ENCODE measurements around the gene SHANK1.

Gene SHANK1

GRCh38 chr19:50694815-50695145 is 24.8 kb downstream of the SHANK1 start:
- DNase-seq (ENCODE audit: low read depth) = no peak
- H3K4me3 ChIP-seq (replicated peaks; ENCODE audit: low read depth, low read length) = no peak overlapping the region
- no peak for TF ChIP-seq CTCF (IDR thresholded peaks at IDR 0.05; ENCODE audit: low read length, missing control alignments)

- no peak for DNase-seq (ENCODE audit: low read depth)
- no peak for TF ChIP-seq CTCF (IDR thresholded peaks at IDR 0.05; ENCODE audit: low read length, missing control alignments)
- no peak overlapping the region for H3K4me3 ChIP-seq (replicated peaks; ENCODE audit: low read depth, low read length)
These were observed 26.3 kb downstream of the SHANK1 start for GRCh38 chr19:50693064-50693975.

- no peak for TF ChIP-seq CTCF (IDR thresholded peaks at IDR 0.05; ENCODE audit: low read length, missing control alignments)
- H3K4me3 ChIP-seq (replicated peaks; ENCODE audit: low read depth, low read length) = no peak overlapping the region
- DNase-seq (ENCODE audit: low read depth) = no peak
These were observed 29.2 kb downstream of the SHANK1 start for GRCh38 chr19:50690439-50690838.

- H3K4me3 ChIP-seq (replicated peaks; ENCODE audit: low read depth, low read length) = no peak overlapping the region
- DNase-seq (ENCODE audit: low read depth) = no peak
- TF ChIP-seq CTCF (IDR thresholded peaks at IDR 0.05; ENCODE audit: low read length, missing control alignments) = no peak
These were observed 30.8 kb downstream of the SHANK1 start for GRCh38 chr19:50688766-50689165.

GRCh38 chr19:50686310-50687032 is 33.1 kb downstream of the SHANK1 start:
- no peak overlapping the region for H3K4me3 ChIP-seq (replicated peaks; ENCODE audit: low read depth, low read length)
- no peak for TF ChIP-seq CTCF (IDR thresholded peaks at IDR 0.05; ENCODE audit: low read length, missing control alignments)
- no peak for DNase-seq (ENCODE audit: low read depth)

- peak; percentile 78 for DNase-seq (ENCODE audit: low read depth)
- H3K4me3 ChIP-seq (replicated peaks; ENCODE audit: low read depth, low read length) = no peak overlapping the region
- no peak for TF ChIP-seq CTCF (IDR thresholded peaks at IDR 0.05; ENCODE audit: low read length, missing control alignments)
These were observed 40.2 kb downstream of the SHANK1 start for GRCh38 chr19:50679177-50680125.
